Muscle of back (tissue), 11 donors: ENCODE results near the gene TMEM184A. TPM values are rescaled to one million over a fixed set of nuclear protein-coding genes. Genes with fewer than 3 reads are reported as not detected.
A peak's percentile ranks its signal among the peaks of the same experiment; 100 is the strongest.
"Not testable (repeated sequence)": the region's sequence is repeated elsewhere in the genome, so short reads cannot be mapped to it uniquely, and the experiment has no call there.

ENCODE experiments used
- DNase-seq, 3 donors: peaks; one replicate each; pipeline versions ENCODE4 v3.0.0 to v3.0.0-alpha.2; 2013
- polyA plus RNA-seq, 10 donors: library from polyadenylated mRNA; unstranded; fragments of 120-200 nt; gene quantifications; one replicate each; pipeline ENCODE4 v1.2.1, GENCODE V29; 2013; ENCODE audit not compliant: insufficient read length in 10 of 10

TMEM184A gene
- polyA plus RNA-seq, 10 donors = 0.42 to 1.6 (median 0.67) TPM

GRCh38 chr7:1526271-1526754 lies 29.7 kb downstream of the TMEM184A start:
- DNase-seq = peak in 1 of 3 donors; percentile 48

GRCh38 chr7:1525409-1525808 lies 30.6 kb downstream of the TMEM184A start:
- DNase-seq = no peak

- no peak for DNase-seq
Measured at GRCh38 chr7:1523844-1524243, 32.2 kb downstream of the TMEM184A start.

- no peak for DNase-seq
Measured at GRCh38 chr7:1523208-1523607, 32.8 kb downstream of the TMEM184A start.

- no peak for DNase-seq
Measured at GRCh38 chr7:1521456-1521855, 34.5 kb downstream of the TMEM184A start.

- DNase-seq = no peak
Measured at GRCh38 chr7:1520539-1521234, 35.3 kb downstream of the TMEM184A start.

GRCh38 chr7:1519322-1519922 lies 36.6 kb downstream of the TMEM184A start:
- not testable (repeated sequence) for DNase-seq

- no peak for DNase-seq
Measured at GRCh38 chr7:1516586-1517251, 39.3 kb downstream of the TMEM184A start.

- not testable (repeated sequence) for DNase-seq
Measured at GRCh38 chr7:1515509-1515967, 40.5 kb downstream of the TMEM184A start.

- DNase-seq = no peak
Measured at GRCh38 chr7:1514995-1515401, 41.0 kb downstream of the TMEM184A start.

- no peak for DNase-seq
Measured at GRCh38 chr7:1514407-1514806, 41.6 kb downstream of the TMEM184A start.

- peak in 1 of 3 donors; percentile 68 for DNase-seq
Measured at GRCh38 chr7:1513657-1514095, 42.3 kb downstream of the TMEM184A start.

- peak; percentile 61 to 67 (median 67) for DNase-seq
Measured at GRCh38 chr7:1512781-1513656, 43.0 kb downstream of the TMEM184A start.

GRCh38 chr7:1511444-1512422 lies 44.3 kb downstream of the TMEM184A start:
- no peak for DNase-seq

- DNase-seq = no peak
Measured at GRCh38 chr7:1510780-1511154, 45.2 kb downstream of the TMEM184A start.

- DNase-seq = no peak
Measured at GRCh38 chr7:1509226-1509625, 46.8 kb downstream of the TMEM184A start.

- DNase-seq = no peak
Measured at GRCh38 chr7:1508277-1508758, 47.7 kb downstream of the TMEM184A start.

- DNase-seq = no peak
Measured at GRCh38 chr7:1505731-1506550, 50.1 kb downstream of the TMEM184A start.
